Heart left ventricle (tissue), 16 donors: ENCODE results near the gene KCNC4. TPM values are rescaled to one million over a fixed set of nuclear protein-coding genes. Genes with fewer than 3 reads are reported as not detected.

ENCODE experiments used
- ATAC-seq, 4 donors: fragments of 200-7000 bp; cut with Tn5 transposase; one replicate each; pipeline ENCODE4 v1.9.1; 2020 to 2022; ENCODE audit warnings: moderate library complexity in 4 of 4, mild to moderate bottlenecking in 3 of 4, moderate number of reproducible peaks in 1 of 4
- DNase-seq, 5 donors: peaks; one replicate each; pipeline ENCODE4 v3.0.0-alpha.2; 2020
- H3K27ac ChIP-seq, 12 donors: fragments of 200-600 bp; sonication (generic) in 4 of 12; one replicate each; pipeline versions ENCODE4 v1.5.0 to v1.8.0; 2016 to 2022; ENCODE audit warnings: mild to moderate bottlenecking in 2 of 12
- H3K27me3 ChIP-seq, 9 donors: fragments of 200-600 bp; sonication (generic) in 2 of 9; one replicate each; pipeline versions ENCODE4 v1.5.1 to v1.8.0; 2016 to 2022; ENCODE audit warnings: mild to moderate bottlenecking in 3 of 9
- H3K36me3 ChIP-seq, 9 donors: fragments of 200-600 bp; sonication (generic) in 2 of 9; one replicate each; pipeline versions ENCODE4 v1.5.0 to v1.8.0; 2018 to 2022; ENCODE audit warnings: mild to moderate bottlenecking in 2 of 9
- H3K4me1 ChIP-seq, 12 donors: fragments of 200-600 bp; sonication (generic) in 4 of 12; one replicate each; pipeline versions ENCODE4 v1.5.0 to v1.8.0; 2016 to 2022; ENCODE audit warnings: mild to moderate bottlenecking in 3 of 12
- H3K4me3 ChIP-seq, 12 donors: fragments of 200-600 bp; sonication (generic) in 4 of 12; one replicate each; pipeline versions ENCODE4 v1.5.0 to v1.8.0; 2017 to 2022; ENCODE audit warnings: mild to moderate bottlenecking in 9 of 12, moderate library complexity in 4 of 12
- H3K9me3 ChIP-seq, 12 donors: fragments of 200-600 bp; sonication (generic) in 4 of 12; one replicate each; pipeline versions ENCODE4 v1.5.0 to v1.8.0; 2016 to 2022; ENCODE audit warnings: mild to moderate bottlenecking in 1 of 12
- CTCF ChIP-seq, 12 donors: fragments of 200-600 bp; sonication (generic) in 4 of 12; IDR thresholded peaks; one replicate each; pipeline versions ENCODE4 v1.5.0 to v1.8.0; 2018 to 2022; ENCODE audit warnings: antibody characterized with exemption in 12 of 12, mild to moderate bottlenecking in 5 of 12
- POLR2A ChIP-seq, 2 donors: fragments of 450-650 bp; IDR thresholded peaks; one replicate each; pipeline ENCODE4 v1.6.1; 2017; ENCODE audit warnings: antibody characterized with exemption in 2 of 2, mild to moderate bottlenecking in 2 of 2, moderate library complexity in 2 of 2
- WGBS, 4 donors: extraction: QIAGEN DNeasy Blood & Tissue Kit in 2 of 4; methylation state at CpG; one replicate each; pipeline versions ENCODE4 v1.1.5 to v1.1.7; 2013 to 2018; 5-methylcytosine and 5-hydroxymethylcytosine counted together
- intact Hi-C, 10 donors: fragments of 100-400 bp; cut with DNase I; formaldehyde crosslinking; loops; one replicate each; pipeline versions ENCODE4 v1.11.1 to v1.14.2; 2022
- polyA plus RNA-seq, 2 donors: library from polyadenylated mRNA; stranded (reverse); fragments of 200-250 nt; gene quantifications; one replicate each; pipeline ENCODE4 v1.2.3, GENCODE V29; 2013
- total RNA-seq, 9 donors: library from RNA; depleted of rRNA in 2 of 9; stranded (reverse); fragments of >200 nt in 2 of 9; fragmentation: NEBNext Ultra II Directional in 3 of 9; extraction: Animal tissue kit (Norgen Biotek cat#: 25700) in 3 of 9; gene quantifications; one replicate each; pipeline versions ENCODE4 v1.1.0 to v1.2.4, GENCODE V29; 2016 to 2023
- donor health status: ischemic (EF 13 %, LVEDD 7.1; RV severe dilation, severe dysfunction).
- donor health status: healthy with polysubstance abuse.
- donor health status: DM: no; HTN: yes; CAD: no.
- donor health status: DM: no; HTN: no; CAD: no.
- donor health status: ischemic (EF 25% LVEDD 6.9; RV normal size, moderate dysfunction).
- donor health status: ischemic (EF 25% LVEDD 5.7; RV mildly dilated, moderate dysfunction).
- donor health status: healthy.
- donor health status: DM: yes; HTN: yes; CAD: no.
- donor health status: ischemic (EF 35%, LVEDD 5.7; RV mildly dilated, moderate dysfunction).
- donor health status: nonischemic (EF 11% LVEDD 7.7; RV severe dilation, severe dysfunction).
- donor health status: DM: yes; HTN: yes; CAD: no.
- donor health status: PGD.
- donor health status: ischemic (EF 29% LVEDD 5.4; RV normal size, mild dysfunction).
- donor health status: nonischemic (EF 23%, LVEDD 6.1; RV moderate dilation, normal function).

The KCNC4 gene
- total and polyA plus RNA-seq, 11 donors: 2.4 to 15.2 (median 6.1) TPM

- Histone ChIP-seq H3K36me3 (peaks cover 0 to 37% (median 9%) of the 10 kb centered on the region in 9 donors), H3K4me3 (no peak overlapping the region), H3K9me3 (no peaks in the 10 kb centered on the region), H3K27ac (no peak overlapping the region), H3K4me1 (no peaks in the 10 kb centered on the region), H3K27me3 (no peaks in the 10 kb centered on the region)
- TF ChIP-seq POLR2A (IDR thresholded peaks at IDR 0.05) (no peak), CTCF (IDR thresholded peaks at IDR 0.05) (no peak)
- intact Hi-C loops: no loop called here
- DNase-seq (no peak), ATAC-seq (no peak)
- WGBS, 4 donors: 95 to 98% (median 97%) methylated on average over 27 of the region's 27 CpGs
These were observed 13.0 kb downstream of the KCNC4 start for GRCh38 chr1:110223127-110223526.

GRCh38 chr1:110223581-110223980, 13.5 kb downstream of the KCNC4 start:
- ATAC-seq (no peak), DNase-seq (no peak)
- H3K36me3 ChIP-seq: peaks cover 0 to 40% (median 9%) of the 10 kb centered on the region in 9 donors
- no peaks in the 10 kb centered on the region for H3K9me3 ChIP-seq
- no peak overlapping the region for H3K4me3 ChIP-seq
- intact Hi-C loops: no loop called here
- TF ChIP-seq POLR2A (IDR thresholded peaks at IDR 0.05): no peak
- no peak for TF ChIP-seq CTCF (IDR thresholded peaks at IDR 0.05)
- no peaks in the 10 kb centered on the region for H3K4me1 ChIP-seq
- 95 to 99% (median 96%) methylated on average over 16 to 17 of the region's 17 CpGs for WGBS, 4 donors
- no peaks in the 10 kb centered on the region for H3K27me3 ChIP-seq
- no peak overlapping the region for H3K27ac ChIP-seq

GRCh38 chr1:110224240-110224995, 14.3 kb downstream of the KCNC4 start:
- Histone ChIP-seq H3K36me3 (peaks cover 0 to 42% (median 9%) of the 10 kb centered on the region in 9 donors), H3K9me3 (no peaks in the 10 kb centered on the region), H3K4me1 (no peaks in the 10 kb centered on the region), H3K4me3 (no peak overlapping the region), H3K27me3 (no peaks in the 10 kb centered on the region), H3K27ac (no peak overlapping the region)
- DNase-seq (peak in 1 of 5 donors; percentile 30), ATAC-seq (no peak)
- intact Hi-C loops: no loop called here
- WGBS, 4 donors: 75 to 94% (median 77%) methylated on average over 8 of the region's 8 CpGs
- no peak for TF ChIP-seq CTCF (IDR thresholded peaks at IDR 0.05)
- TF ChIP-seq POLR2A (IDR thresholded peaks at IDR 0.05): no peak

GRCh38 chr1:110225212-110225611, 15.1 kb downstream of the KCNC4 start:
- Histone ChIP-seq H3K4me1 (no peaks in the 10 kb centered on the region), H3K27me3 (no peaks in the 10 kb centered on the region), H3K36me3 (peaks cover 0 to 42% (median 9%) of the 10 kb centered on the region in 9 donors), H3K4me3 (no peak overlapping the region), H3K27ac (no peak overlapping the region), H3K9me3 (no peaks in the 10 kb centered on the region)
- TF ChIP-seq POLR2A (IDR thresholded peaks at IDR 0.05): no peak
- TF ChIP-seq CTCF (IDR thresholded peaks at IDR 0.05): no peak
- intact Hi-C loops: no loop called here
- peak in 1 of 5 donors; percentile 19 for DNase-seq
- 62 to 92% (median 73%) methylated on average over 4 to 7 of the region's 7 CpGs for WGBS, 4 donors
- ATAC-seq: no peak
